Neural progenitor cell (in vitro differentiated cells): ENCODE data around the gene OSTF1. TPM values are rescaled to one million over a fixed set of nuclear protein-coding genes. Genes with fewer than 3 reads are reported as not detected.

ENCODE experiments used
- DNase-seq: peaks from one replicate; pipeline ENCODE4 v3.0.0-alpha.2; 2016; ENCODE audit warnings: low spot score
- H2AFZ ChIP-seq: fragments of 200-600 bp; sonication (generic); replicated peaks from 2 replicates; pipeline ENCODE4 v1.6.1; 2016; ENCODE audit warnings: antibody characterized with exemption
- H3F3A ChIP-seq: fragments of 200-600 bp; sonication (generic); 2 replicates; pipeline ENCODE4 v1.6.1; 2016; ENCODE audit warnings: antibody characterized with exemption, low read depth
- H3K27ac ChIP-seq: fragments of 200-600 bp; sonication (generic); 2 replicates; pipeline ENCODE4 v1.5.1; 2016; ENCODE audit warnings: mild to moderate bottlenecking
- H3K27me3 ChIP-seq: fragments of 200-600 bp; sonication (generic); 2 replicates; pipeline ENCODE4 v1.6.1; 2016; ENCODE audit warnings: mild to moderate bottlenecking, moderate library complexity
- H3K36me3 ChIP-seq: fragments of 200-600 bp; sonication (generic); 2 replicates; pipeline ENCODE4 v1.5.1; 2016
- H3K4me1 ChIP-seq: fragments of 200-600 bp; sonication (generic); 2 replicates; pipeline ENCODE4 v1.6.1; 2016; ENCODE audit warnings: mixed run types
- H3K4me2 ChIP-seq: fragments of 200-600 bp; sonication (generic); 2 replicates; pipeline ENCODE4 v1.6.1; 2016
- H3K4me3 ChIP-seq: fragments of 200-600 bp; sonication (generic); 2 replicates; pipeline ENCODE4 v1.5.1; 2016
- H3K79me2 ChIP-seq: fragments of 200-600 bp; sonication (generic); 2 replicates; pipeline ENCODE4 v1.6.1; 2016; ENCODE audit warnings: low read depth
- H3K9ac ChIP-seq: fragments of 200-600 bp; sonication (generic); 2 replicates; pipeline ENCODE4 v1.6.1; 2016
- H3K9me3 ChIP-seq: fragments of 200-600 bp; sonication (generic); 2 replicates; pipeline ENCODE4 v1.5.1; 2016; ENCODE audit warnings: low read depth
- H4K20me1 ChIP-seq: fragments of 200-600 bp; sonication (generic); 2 replicates; pipeline ENCODE4 v1.6.1; 2016; ENCODE audit warnings: low read depth
- H3K27ac Mint-ChIP-seq: 3 replicates; pipeline ENCODE4 v1.8.0; 2021; ENCODE audit warnings: mixed read lengths
- H3K27me3 Mint-ChIP-seq: 2 replicates; pipeline ENCODE4 v1.8.0; 2022; ENCODE audit warnings: low read depth, mild to moderate bottlenecking, inconsistent platforms, moderate library complexity, mixed read lengths; ENCODE audit not compliant: insufficient read depth
- H3K36me3 Mint-ChIP-seq: 3 replicates; pipeline ENCODE4 v1.8.0; 2021; ENCODE audit warnings: mixed read lengths
- H3K4me1 Mint-ChIP-seq: 3 replicates; pipeline ENCODE4 v1.8.0; 2021; ENCODE audit warnings: mixed read lengths
- H3K4me3 Mint-ChIP-seq: 3 replicates; pipeline ENCODE4 v1.8.0; 2021; ENCODE audit warnings: mild to moderate bottlenecking, moderate library complexity, mixed read lengths
- H3K9me3 Mint-ChIP-seq: 3 replicates; pipeline ENCODE4 v1.8.0; 2020; ENCODE audit warnings: mixed read lengths
- CTCF ChIP-seq: fragments of 200-600 bp; sonication (generic); IDR thresholded peaks from 2 replicates; pipeline ENCODE4 v1.5.1; 2017; ENCODE audit warnings: antibody characterized with exemption, mild to moderate bottlenecking
- EZH2 ChIP-seq: fragments of 200-600 bp; sonication (generic); IDR thresholded peaks from 2 replicates; pipeline ENCODE4 v1.6.1; 2017; ENCODE audit warnings: antibody characterized with exemption, mild to moderate bottlenecking, moderate library complexity
- EZH2phosphoT487 ChIP-seq: fragments of 200-600 bp; sonication (generic); IDR thresholded peaks from 2 replicates; pipeline ENCODE4 v1.6.1; 2017; ENCODE audit warnings: antibody characterized with exemption
- total RNA-seq: library from RNA; depleted of rRNA; stranded (reverse); fragments of >200 nt; gene quantifications from 2 replicates; pipeline ENCODE4 v1.2.3, GENCODE V29; 2015; ENCODE audit warnings: low replicate concordance

OSTF1 gene
- total RNA-seq, 1 donor from 2014 or later: 1.3 TPM

DNA sequence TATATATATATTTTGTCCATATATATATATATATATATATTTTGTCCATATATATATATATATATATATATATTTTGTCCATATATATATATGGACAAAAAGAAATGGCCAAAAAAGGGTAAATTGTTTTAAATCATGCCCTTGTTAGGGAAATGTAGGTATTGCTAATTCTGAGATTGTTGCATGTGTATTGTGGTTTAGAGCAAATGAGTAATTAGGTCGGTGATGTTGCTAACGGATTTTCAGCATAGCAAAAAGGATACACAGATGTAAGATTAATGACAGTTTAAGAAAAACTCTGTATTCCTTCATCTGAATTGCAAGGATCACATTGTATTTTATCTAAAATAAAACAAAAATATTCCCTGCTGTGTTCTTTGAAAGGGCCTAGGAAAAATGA, 40.2 kb downstream of the OSTF1 start:
- no peaks in the 10 kb centered on the region for H4K20me1 ChIP-seq
- H3K9ac ChIP-seq: no peak overlapping the region
- H3K4me2 ChIP-seq: no peak overlapping the region
- Mint-ChIP-seq H3K36me3 (no peaks in the 10 kb centered on the region), H3K4me1 (peaks cover 5% of the 10 kb centered on the region), H3K27me3 (peaks cover 2% of the 10 kb centered on the region), H3K9me3 (no peaks in the 10 kb centered on the region), H3K27ac (no peak overlapping the region), H3K4me3 (no peak overlapping the region)
- no peaks in the 10 kb centered on the region for H3F3A ChIP-seq
- H2AFZ ChIP-seq: no peak overlapping the region
- TF ChIP-seq EZH2 (no peak), CTCF (no peak)
- no peaks in the 10 kb centered on the region for H3K9me3 ChIP-seq
- H3K4me1 ChIP-seq: peaks cover 6% of the 10 kb centered on the region
- no peaks in the 10 kb centered on the region for H3K79me2 ChIP-seq
- no peaks in the 10 kb centered on the region for H3K36me3 ChIP-seq
- DNase-seq: no peak
- H3K27me3 ChIP-seq: no peaks in the 10 kb centered on the region
- no peak overlapping the region for H3K4me3 ChIP-seq
- no peak overlapping the region for H3K27ac ChIP-seq

GRCh38 chr9:75130172-75130571, 41.9 kb downstream of the OSTF1 start:
- Mint-ChIP-seq H3K4me1 (peaks cover 8% of the 10 kb centered on the region), H3K27ac (no peak overlapping the region), H3K36me3 (no peaks in the 10 kb centered on the region), H3K4me3 (no peak overlapping the region), H3K9me3 (no peaks in the 10 kb centered on the region), H3K27me3 (peaks cover 2% of the 10 kb centered on the region)
- DNase-seq: no peak
- no peaks in the 10 kb centered on the region for H3K9me3 ChIP-seq
- H3K27me3 ChIP-seq: no peaks in the 10 kb centered on the region
- no peak overlapping the region for H3K4me3 ChIP-seq
- no peak for TF ChIP-seq CTCF
- TF ChIP-seq EZH2phosphoT487: no peak
- no peak for TF ChIP-seq EZH2
- H3F3A ChIP-seq: no peaks in the 10 kb centered on the region
- H3K27ac ChIP-seq: no peak overlapping the region
- no peaks in the 10 kb centered on the region for H3K36me3 ChIP-seq
- H2AFZ ChIP-seq: no peak overlapping the region
- peaks cover 21% of the 10 kb centered on the region for H3K4me1 ChIP-seq
- no peaks in the 10 kb centered on the region for H4K20me1 ChIP-seq
- no peak overlapping the region for H3K9ac ChIP-seq
- no peaks in the 10 kb centered on the region for H3K79me2 ChIP-seq
- no peak overlapping the region for H3K4me2 ChIP-seq

GRCh38 chr9:75130621-75131230, 42.4 kb downstream of the OSTF1 start:
- H3K27ac ChIP-seq: no peak overlapping the region
- no peak overlapping the region for H2AFZ ChIP-seq
- no peaks in the 10 kb centered on the region for H3K79me2 ChIP-seq
- H3K4me1 ChIP-seq: peaks cover 21% of the 10 kb centered on the region
- no peak overlapping the region for H3K4me2 ChIP-seq
- no peaks in the 10 kb centered on the region for H3K27me3 ChIP-seq
- Mint-ChIP-seq H3K9me3 (no peaks in the 10 kb centered on the region), H3K27ac (no peak overlapping the region), H3K4me3 (no peak overlapping the region), H3K4me1 (peaks cover 8% of the 10 kb centered on the region), H3K36me3 (no peaks in the 10 kb centered on the region), H3K27me3 (peaks cover 2% of the 10 kb centered on the region)
- no peak for DNase-seq
- no peaks in the 10 kb centered on the region for H3K9me3 ChIP-seq
- H4K20me1 ChIP-seq: no peaks in the 10 kb centered on the region
- no peaks in the 10 kb centered on the region for H3K36me3 ChIP-seq
- no peaks in the 10 kb centered on the region for H3F3A ChIP-seq
- H3K9ac ChIP-seq: no peak overlapping the region
- no peak overlapping the region for H3K4me3 ChIP-seq
- no peak for TF ChIP-seq EZH2
- no peak for TF ChIP-seq EZH2phosphoT487
- no peak for TF ChIP-seq CTCF
